Measurements from ENCODE around the gene KIF26B.

KIF26B gene

GRCh38 chr1:245156736-245157505 lies 2.1 kb downstream of the KIF26B start:
- in situ Hi-C loops (cut with MboI; ENCODE audit: low sequenced_read_pairs, unreplicated experiment), result loop anchor here (10.0 kb wide), 1 partner anchor 848 kb away; no protein-coding TSS in a partner anchor
- DNase-seq (ENCODE audit: low spot score), result peak; percentile 32
- TF ChIP-seq CTCF (IDR thresholded peaks at IDR 0.05; ENCODE audit: borderline replicate concordance, control extremely low read depth, extremely low read depth, insufficient read depth, missing control alignments), result no peak

GRCh38 chr1:245158913-245159312 lies 4.1 kb downstream of the KIF26B start:
- DNase-seq (ENCODE audit: low spot score), result no peak
- TF ChIP-seq CTCF (IDR thresholded peaks at IDR 0.05; ENCODE audit: borderline replicate concordance, control extremely low read depth, extremely low read depth, insufficient read depth, missing control alignments), result no peak
- in situ Hi-C loops (cut with MboI; ENCODE audit: low sequenced_read_pairs, unreplicated experiment), result loop anchor here (10.0 kb wide), 1 partner anchor 846 kb away; no protein-coding TSS in a partner anchor

- in situ Hi-C loops (cut with MboI; ENCODE audit: low sequenced_read_pairs, unreplicated experiment), result no loop called here
- no peak for DNase-seq (ENCODE audit: low spot score)
- TF ChIP-seq CTCF (IDR thresholded peaks at IDR 0.05; ENCODE audit: borderline replicate concordance, control extremely low read depth, extremely low read depth, insufficient read depth, missing control alignments), result no peak
Measured at GRCh38 chr1:245160288-245160687, 5.5 kb downstream of the KIF26B start.

- DNase-seq (ENCODE audit: low spot score), result no peak
- TF ChIP-seq CTCF (IDR thresholded peaks at IDR 0.05; ENCODE audit: borderline replicate concordance, control extremely low read depth, extremely low read depth, insufficient read depth, missing control alignments), result no peak
- in situ Hi-C loops (cut with MboI; ENCODE audit: low sequenced_read_pairs, unreplicated experiment), result no loop called here
Measured at GRCh38 chr1:245160741-245161400, 6.1 kb downstream of the KIF26B start.

GRCh38 chr1:245161866-245162265 lies 7.1 kb downstream of the KIF26B start:
- in situ Hi-C loops (cut with MboI; ENCODE audit: low sequenced_read_pairs, unreplicated experiment), result no loop called here
- TF ChIP-seq CTCF (IDR thresholded peaks at IDR 0.05; ENCODE audit: borderline replicate concordance, control extremely low read depth, extremely low read depth, insufficient read depth, missing control alignments), result no peak
- no peak for DNase-seq (ENCODE audit: low spot score)

GRCh38 chr1:245166471-245166885 lies 11.7 kb downstream of the KIF26B start:
- DNase-seq (ENCODE audit: low spot score), result no peak
- in situ Hi-C loops (cut with MboI; ENCODE audit: low sequenced_read_pairs, unreplicated experiment), result no loop called here
- no peak for TF ChIP-seq CTCF (IDR thresholded peaks at IDR 0.05; ENCODE audit: borderline replicate concordance, control extremely low read depth, extremely low read depth, insufficient read depth, missing control alignments)

Data from GM13976 (cell line).